Endothelial cell of hepatic sinusoid (primary cell): ENCODE measurements around the gene FOLH1.
"Not testable (repeated sequence)": the region's sequence is repeated elsewhere in the genome, so short reads cannot be mapped to it uniquely, and the experiment has no call there.

Experiments used
- in situ Hi-C: cut with HindIII; loops from 2 replicates; pipeline ENCODE4 v1.10.0; 2017; ENCODE audit warnings: low sequenced_read_pairs

The FOLH1 gene

GRCh38 chr11:49208006-49208721, at the start of gene FOLH1:
Gene FOLH1 (minus strand): TSS chr11:49208602. CDS start chr11:49208409, 193 bp downstream.
- in situ Hi-C loops, result no loop called here

GRCh38 chr11:49255148-49255547, 46.7 kb upstream of the FOLH1 start:
- in situ Hi-C loops, result not testable (repeated sequence)

GRCh38 chr11:49251212-49251611, 42.8 kb upstream of the FOLH1 start:
- in situ Hi-C loops, result not testable (repeated sequence)

GRCh38 chr11:49250398-49251115, 42.2 kb upstream of the FOLH1 start:
- in situ Hi-C loops, result not testable (repeated sequence)

GRCh38 chr11:49249363-49249762, 41.0 kb upstream of the FOLH1 start:
- in situ Hi-C loops, result not testable (repeated sequence)

GRCh38 chr11:49233685-49234084, 25.3 kb upstream of the FOLH1 start:
- in situ Hi-C loops, result not testable (repeated sequence)

GRCh38 chr11:49233019-49233418, 24.6 kb upstream of the FOLH1 start:
- in situ Hi-C loops, result not testable (repeated sequence)

GRCh38 chr11:49231725-49232124, 23.3 kb upstream of the FOLH1 start:
- in situ Hi-C loops, result not testable (repeated sequence)

- in situ Hi-C loops, result not testable (repeated sequence)
Measured at GRCh38 chr11:49230534-49230933, 22.1 kb upstream of the FOLH1 start.

- in situ Hi-C loops, result not testable (repeated sequence)
Measured at GRCh38 chr11:49230001-49230400, 21.6 kb upstream of the FOLH1 start.

- in situ Hi-C loops, result not testable (repeated sequence)
Measured at GRCh38 chr11:49229136-49229535, 20.7 kb upstream of the FOLH1 start.

GRCh38 chr11:49225255-49225785, 16.9 kb upstream of the FOLH1 start:
- in situ Hi-C loops, result not testable (repeated sequence)

GRCh38 chr11:49221112-49221511, 12.7 kb upstream of the FOLH1 start:
- in situ Hi-C loops, result no loop called here

- in situ Hi-C loops, result no loop called here
Measured at GRCh38 chr11:49213026-49213560, 4.7 kb upstream of the FOLH1 start.

GRCh38 chr11:49206999-49207398, 1.4 kb downstream of the FOLH1 start:
- in situ Hi-C loops, result not testable (repeated sequence)

- in situ Hi-C loops, result no loop called here
Measured at GRCh38 chr11:49202287-49202976, 6.0 kb downstream of the FOLH1 start.

- in situ Hi-C loops, result not testable (repeated sequence)
Measured at GRCh38 chr11:49196775-49197174, 11.6 kb downstream of the FOLH1 start.

- in situ Hi-C loops, result not testable (repeated sequence)
Measured at GRCh38 chr11:49196002-49196401, 12.4 kb downstream of the FOLH1 start.

GRCh38 chr11:49190287-49190686, 18.1 kb downstream of the FOLH1 start:
- in situ Hi-C loops, result not testable (repeated sequence)

- in situ Hi-C loops, result not testable (repeated sequence)
Measured at GRCh38 chr11:49186225-49186624, 22.2 kb downstream of the FOLH1 start.

- in situ Hi-C loops, result not testable (repeated sequence)
Measured at GRCh38 chr11:49185597-49185996, 22.8 kb downstream of the FOLH1 start.
